ENCODE results near the gene NFATC1. TPM values are rescaled to one million over a fixed set of nuclear protein-coding genes. Genes with fewer than 3 reads are reported as not detected.

The NFATC1 gene
- total RNA-seq, 4 donors from 2014 or later: 2.1 to 41.3 (median 7.6) TPM

GRCh38 chr18:79545255-79545654 is 149.5 kb downstream of the NFATC1 start:
- peak in 1 of 3 donors; percentile 37 for DNase-seq
- H3K36me3 ChIP-seq: no peaks in the 10 kb centered on the region
- no peak overlapping the region for H3K27ac ChIP-seq
- TF ChIP-seq, protein P1, sequence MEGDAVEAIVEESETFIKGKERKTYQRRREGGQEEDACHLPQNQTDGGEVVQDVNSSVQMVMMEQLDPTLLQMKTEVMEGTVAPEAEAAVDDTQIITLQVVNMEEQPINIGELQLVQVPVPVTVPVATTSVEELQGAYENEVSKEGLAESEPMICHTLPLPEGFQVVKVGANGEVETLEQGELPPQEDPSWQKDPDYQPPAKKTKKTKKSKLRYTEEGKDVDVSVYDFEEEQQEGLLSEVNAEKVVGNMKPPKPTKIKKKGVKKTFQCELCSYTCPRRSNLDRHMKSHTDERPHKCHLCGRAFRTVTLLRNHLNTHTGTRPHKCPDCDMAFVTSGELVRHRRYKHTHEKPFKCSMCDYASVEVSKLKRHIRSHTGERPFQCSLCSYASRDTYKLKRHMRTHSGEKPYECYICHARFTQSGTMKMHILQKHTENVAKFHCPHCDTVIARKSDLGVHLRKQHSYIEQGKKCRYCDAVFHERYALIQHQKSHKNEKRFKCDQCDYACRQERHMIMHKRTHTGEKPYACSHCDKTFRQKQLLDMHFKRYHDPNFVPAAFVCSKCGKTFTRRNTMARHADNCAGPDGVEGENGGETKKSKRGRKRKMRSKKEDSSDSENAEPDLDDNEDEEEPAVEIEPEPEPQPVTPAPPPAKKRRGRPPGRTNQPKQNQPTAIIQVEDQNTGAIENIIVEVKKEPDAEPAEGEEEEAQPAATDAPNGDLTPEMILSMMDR (IDR thresholded peaks at IDR 0.05): no peak
- TF ChIP-seq POLR2A (IDR thresholded peaks at IDR 0.05): no peak
- no peaks in the 10 kb centered on the region for H3K9me3 ChIP-seq
- no peaks in the 10 kb centered on the region for H3K4me1 ChIP-seq
- H3K4me3 ChIP-seq: no peak overlapping the region
- no peaks in the 10 kb centered on the region for H3K27me3 ChIP-seq

DNA sequence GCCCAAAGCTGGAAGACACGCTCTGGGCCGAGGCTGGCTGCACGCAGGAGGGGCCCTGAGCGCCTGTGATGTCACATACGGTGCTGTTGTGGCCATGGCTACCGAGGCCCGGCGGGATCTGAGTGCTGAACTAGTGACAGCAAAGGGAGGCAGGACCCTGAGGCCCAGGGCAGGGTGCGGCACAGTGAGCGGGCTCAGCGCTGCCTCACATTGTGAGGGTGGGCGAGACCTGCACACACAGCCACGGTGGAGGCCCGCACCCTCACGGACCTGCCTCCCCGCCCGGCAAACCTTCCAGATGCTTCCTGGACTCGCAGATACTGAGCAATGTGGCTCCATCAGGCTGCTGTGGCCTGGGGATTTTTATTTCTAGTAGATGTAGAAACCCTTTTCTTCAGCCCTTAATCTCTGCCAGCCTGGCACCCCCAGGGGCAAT is 150.0 kb downstream of the NFATC1 start:
- H3K4me3 ChIP-seq: no peak overlapping the region
- no peaks in the 10 kb centered on the region for H3K4me1 ChIP-seq
- H3K9me3 ChIP-seq: no peaks in the 10 kb centered on the region
- TF ChIP-seq, protein P1 (IDR thresholded peaks at IDR 0.05): no peak
- no peak for TF ChIP-seq POLR2A (IDR thresholded peaks at IDR 0.05)
- H3K27me3 ChIP-seq: no peaks in the 10 kb centered on the region
- no peak overlapping the region for H3K27ac ChIP-seq
- H3K36me3 ChIP-seq: no peaks in the 10 kb centered on the region
- DNase-seq: peak in 2 of 3 donors; percentile 27 to 34

- peak in 2 of 3 donors; percentile 26 to 38 for DNase-seq
- Histone ChIP-seq H3K4me3 (no peak overlapping the region), H3K27ac (no peak overlapping the region), H3K9me3 (no peaks in the 10 kb centered on the region), H3K4me1 (no peaks in the 10 kb centered on the region), H3K36me3 (no peaks in the 10 kb centered on the region), H3K27me3 (no peaks in the 10 kb centered on the region)
- TF ChIP-seq POLR2A (IDR thresholded peaks at IDR 0.05): no peak
- TF ChIP-seq, protein P1 (IDR thresholded peaks at IDR 0.05): no peak
Observed at GRCh38 chr18:79546781-79547272, 151.1 kb downstream of the NFATC1 start.

DNA sequence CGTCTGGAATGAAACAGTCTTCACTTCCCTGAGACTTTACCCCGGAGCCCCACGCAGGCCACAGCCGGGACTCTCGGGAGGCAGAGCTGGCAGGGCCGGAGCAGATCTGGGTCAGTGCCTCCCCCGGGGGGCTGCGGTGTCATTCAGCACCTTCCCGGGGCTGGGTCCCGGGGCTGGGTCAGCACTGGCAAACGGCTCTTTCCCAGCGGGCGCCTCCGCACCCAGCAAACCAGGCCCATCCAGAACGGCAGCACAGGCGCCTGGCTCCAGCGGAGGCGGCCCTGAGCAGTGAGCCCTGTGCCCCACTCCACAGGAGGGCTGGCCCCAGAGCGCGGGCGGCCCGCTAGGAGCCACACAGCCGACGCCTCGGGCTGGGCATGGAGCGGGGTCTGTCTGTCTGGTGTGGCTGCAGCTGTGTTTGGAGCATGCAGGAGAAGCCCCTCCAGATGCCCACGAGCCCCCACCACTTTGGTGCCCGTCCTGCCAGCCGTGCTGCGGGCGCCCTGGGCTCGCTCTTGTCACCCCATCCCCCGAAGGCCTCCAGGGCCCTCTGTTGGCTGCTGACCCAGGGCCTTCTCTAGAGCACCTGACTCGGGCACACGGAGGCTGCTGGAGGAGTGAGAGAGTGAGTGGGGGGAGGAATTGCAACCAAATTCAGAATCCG is 151.8 kb downstream of the NFATC1 start:
- H3K27me3 ChIP-seq: no peaks in the 10 kb centered on the region
- TF ChIP-seq, protein P1 (IDR thresholded peaks at IDR 0.05): no peak
- TF ChIP-seq POLR2A (IDR thresholded peaks at IDR 0.05): no peak
- DNase-seq: peak in 2 of 3 donors; percentile 36
- H3K9me3 ChIP-seq: no peaks in the 10 kb centered on the region
- H3K4me3 ChIP-seq: no peak overlapping the region
- no peaks in the 10 kb centered on the region for H3K36me3 ChIP-seq
- H3K4me1 ChIP-seq: no peaks in the 10 kb centered on the region
- no peak overlapping the region for H3K27ac ChIP-seq

DNA sequence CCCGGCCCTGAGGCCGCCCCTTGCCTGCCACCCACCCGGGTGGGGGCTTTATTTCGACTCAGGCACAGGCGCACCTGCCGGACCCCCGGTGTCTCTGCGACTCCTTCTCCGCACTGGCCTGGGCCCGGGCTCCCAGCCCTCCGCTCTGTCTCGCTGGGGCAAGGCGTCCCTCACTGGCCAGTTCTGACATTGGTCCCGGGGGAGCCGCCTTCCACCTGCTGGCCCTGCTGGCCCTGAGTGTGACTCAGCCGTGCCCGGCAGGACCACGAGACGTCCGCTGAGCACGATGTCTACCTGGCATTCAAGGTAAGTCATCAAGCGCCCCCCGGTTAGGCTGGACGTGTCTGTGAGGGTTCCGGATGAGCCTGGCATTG is 152.3 kb downstream of the NFATC1 start:
- Histone ChIP-seq H3K9me3 (no peaks in the 10 kb centered on the region), H3K27me3 (no peaks in the 10 kb centered on the region), H3K36me3 (no peaks in the 10 kb centered on the region), H3K4me3 (no peak overlapping the region), H3K4me1 (no peaks in the 10 kb centered on the region), H3K27ac (no peak overlapping the region)
- TF ChIP-seq, protein P1 (IDR thresholded peaks at IDR 0.05): no peak
- TF ChIP-seq POLR2A (IDR thresholded peaks at IDR 0.05): no peak
- peak in 1 of 3 donors; percentile 37 for DNase-seq
